Nephron progenitor cell (in vitro differentiated cells): ENCODE results near the gene ALMS1.

Source experiments
- DNase-seq: peaks from one replicate; pipeline ENCODE4 v3.0.0; 2021
- H3K27ac Mint-ChIP-seq: 2 replicates; pipeline ENCODE4 v1.8.0; 2021; ENCODE audit warnings: mild to moderate bottlenecking, moderate library complexity, mixed read lengths
- H3K27me3 Mint-ChIP-seq: 2 replicates; pipeline ENCODE4 v1.8.0; 2021; ENCODE audit warnings: mild to moderate bottlenecking, low read depth, mixed read lengths; ENCODE audit not compliant: poor library complexity
- H3K36me3 Mint-ChIP-seq: 2 replicates; pipeline ENCODE4 v1.8.0; 2021; ENCODE audit warnings: low read depth, mixed read lengths
- H3K4me1 Mint-ChIP-seq: 2 replicates; pipeline ENCODE4 v1.8.0; 2021; ENCODE audit warnings: mixed read lengths
- H3K4me3 Mint-ChIP-seq: 2 replicates; pipeline ENCODE4 v1.8.0; 2021; ENCODE audit warnings: mild to moderate bottlenecking, moderate library complexity, mixed read lengths
- H3K9me3 Mint-ChIP-seq: 2 replicates; pipeline ENCODE4 v1.8.0; 2021; ENCODE audit warnings: mild to moderate bottlenecking, moderate library complexity, mixed read lengths
- CTCF ChIP-seq: fragments of 200-600 bp; sonication (generic); IDR thresholded peaks from 2 replicates; pipeline ENCODE4 v1.5.0; 2021; ENCODE audit warnings: antibody characterized with exemption

The ALMS1 gene

DNA sequence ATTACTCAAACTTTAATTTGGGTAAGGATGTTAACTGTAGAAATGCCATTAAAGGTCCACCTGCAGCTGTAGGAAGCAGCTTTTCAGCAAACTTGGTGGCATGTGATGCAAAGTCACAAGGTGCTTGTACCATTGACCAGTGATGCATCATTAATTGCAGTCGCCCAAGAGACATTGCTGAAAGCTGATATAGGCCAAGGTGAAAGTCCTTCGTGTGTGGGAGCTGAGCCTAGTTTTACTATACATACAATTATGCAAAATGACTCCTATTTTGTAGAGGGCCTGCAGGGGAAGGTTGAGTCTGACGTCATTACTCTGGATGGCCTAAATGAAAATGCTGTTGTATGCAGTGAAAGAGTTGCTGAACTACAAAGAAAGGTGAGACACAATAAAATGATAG, 40.5 kb downstream of the ALMS1 start:
- H3K36me3 Mint-ChIP-seq, result peaks cover 35% of the 10 kb centered on the region
- H3K27ac Mint-ChIP-seq, result no peak overlapping the region
- H3K4me1 Mint-ChIP-seq, result peaks cover 4% of the 10 kb centered on the region
- no peak for TF ChIP-seq CTCF
- no peaks in the 10 kb centered on the region for H3K27me3 Mint-ChIP-seq
- no peak for DNase-seq
- H3K9me3 Mint-ChIP-seq, result no peaks in the 10 kb centered on the region
- H3K4me3 Mint-ChIP-seq, result no peak overlapping the region

DNA sequence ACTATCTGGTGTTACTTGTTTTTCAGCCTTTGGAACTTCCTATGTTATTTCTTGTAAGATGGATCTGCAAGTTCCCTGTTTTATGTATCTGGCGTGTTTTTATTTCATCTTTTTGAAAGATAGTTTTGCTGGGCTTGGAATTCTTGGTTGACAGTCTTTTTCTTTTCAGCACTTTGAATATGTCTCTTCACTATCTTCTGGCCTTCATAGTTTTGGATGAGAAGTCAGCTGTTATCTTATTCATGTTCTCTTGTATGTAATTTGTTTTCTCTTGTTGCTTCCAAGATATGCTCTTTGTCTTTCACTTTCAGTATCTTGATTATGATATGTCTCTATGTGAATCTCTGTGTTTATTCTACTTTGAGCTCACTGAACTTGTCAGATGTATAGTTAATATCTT, 50.4 kb downstream of the ALMS1 start:
- TF ChIP-seq CTCF, result no peak
- DNase-seq, result no peak
- Mint-ChIP-seq H3K27me3 (no peaks in the 10 kb centered on the region), H3K4me3 (no peak overlapping the region), H3K9me3 (no peaks in the 10 kb centered on the region), H3K27ac (no peak overlapping the region), H3K4me1 (no peaks in the 10 kb centered on the region), H3K36me3 (peaks cover 15% of the 10 kb centered on the region)

GRCh38 chr2:73444202-73444601, 58.6 kb downstream of the ALMS1 start:
- no peak for TF ChIP-seq CTCF
- no peak for DNase-seq
- Mint-ChIP-seq H3K27ac (peak overlapping the region; percentile 49), H3K4me1 (no peaks in the 10 kb centered on the region), H3K27me3 (no peaks in the 10 kb centered on the region), H3K36me3 (peaks cover 49% of the 10 kb centered on the region), H3K4me3 (no peak overlapping the region), H3K9me3 (no peaks in the 10 kb centered on the region)

- Mint-ChIP-seq H3K36me3 (peaks cover 73% of the 10 kb centered on the region), H3K27ac (no peak overlapping the region)
These were observed 63.2 kb downstream of the ALMS1 start for GRCh38 chr2:73448856-73449255.

DNA sequence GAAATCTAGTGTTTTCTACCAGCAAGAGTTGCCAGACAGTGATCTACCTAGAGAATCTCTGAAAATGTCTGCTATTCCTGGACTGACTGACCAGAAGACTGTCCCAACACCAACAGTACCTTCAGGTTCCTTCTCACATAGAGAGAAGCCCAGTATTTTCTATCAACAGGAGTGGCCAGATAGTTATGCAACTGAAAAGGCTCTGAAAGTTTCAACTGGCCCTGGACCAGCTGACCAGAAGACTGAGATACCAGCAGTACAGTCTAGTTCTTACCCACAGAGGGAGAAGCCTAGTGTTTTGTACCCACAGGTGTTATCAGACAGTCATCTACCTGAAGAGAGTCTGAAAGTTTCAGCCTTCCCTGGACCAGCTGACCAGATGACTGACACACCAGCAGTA, 63.8 kb downstream of the ALMS1 start:
- no peak overlapping the region for H3K4me3 Mint-ChIP-seq
- peaks cover 74% of the 10 kb centered on the region for H3K36me3 Mint-ChIP-seq
- no peaks in the 10 kb centered on the region for H3K9me3 Mint-ChIP-seq
- TF ChIP-seq CTCF, result no peak
- no peaks in the 10 kb centered on the region for H3K27me3 Mint-ChIP-seq
- H3K27ac Mint-ChIP-seq, result no peak overlapping the region
- H3K4me1 Mint-ChIP-seq, result no peaks in the 10 kb centered on the region
- no peak for DNase-seq

More at GRCh38 chr2:73448856-73449255, 63.2 kb downstream of the ALMS1 start:
- no peak overlapping the region for H3K4me3 Mint-ChIP-seq
- H3K9me3 Mint-ChIP-seq, result no peaks in the 10 kb centered on the region
- TF ChIP-seq CTCF, result no peak
- H3K4me1 Mint-ChIP-seq, result no peaks in the 10 kb centered on the region
- no peak for DNase-seq
- no peaks in the 10 kb centered on the region for H3K27me3 Mint-ChIP-seq

DNA sequence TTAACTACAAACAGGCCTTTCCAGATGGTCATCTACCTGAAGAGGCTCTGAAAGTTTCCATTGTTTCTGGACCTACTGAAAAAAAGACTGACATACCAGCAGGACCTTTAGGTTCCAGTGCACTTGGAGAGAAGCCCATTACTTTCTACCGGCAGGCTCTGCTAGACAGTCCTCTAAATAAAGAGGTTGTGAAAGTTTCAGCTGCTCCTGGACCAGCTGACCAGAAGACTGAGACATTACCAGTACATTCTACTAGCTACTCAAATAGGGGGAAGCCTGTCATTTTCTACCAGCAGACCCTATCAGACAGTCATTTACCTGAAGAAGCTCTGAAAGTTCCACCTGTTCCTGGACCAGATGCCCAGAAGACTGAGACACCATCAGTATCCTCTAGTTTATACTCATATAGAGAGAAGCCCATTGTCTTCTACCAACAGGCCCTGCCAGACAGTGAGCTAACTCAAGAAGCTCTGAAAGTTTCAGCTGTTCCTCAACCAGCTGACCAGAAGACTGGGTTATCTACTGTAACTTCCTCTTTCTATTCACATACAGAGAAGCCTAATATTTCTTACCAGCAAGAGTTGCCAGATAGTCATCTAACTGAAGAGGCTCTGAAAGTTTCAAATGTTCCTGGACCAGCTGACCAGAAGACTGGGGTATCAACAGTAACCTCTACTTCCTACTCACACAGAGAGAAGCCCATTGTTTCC, 65.8 kb downstream of the ALMS1 start:
- no peaks in the 10 kb centered on the region for H3K27me3 Mint-ChIP-seq
- no peak for DNase-seq
- H3K4me3 Mint-ChIP-seq, result no peak overlapping the region
- no peak for TF ChIP-seq CTCF
- H3K4me1 Mint-ChIP-seq, result no peaks in the 10 kb centered on the region
- no peaks in the 10 kb centered on the region for H3K9me3 Mint-ChIP-seq
- H3K27ac Mint-ChIP-seq, result no peak overlapping the region
- peaks cover 83% of the 10 kb centered on the region for H3K36me3 Mint-ChIP-seq
